Liver (tissue), 9 donors: ENCODE data around the gene KIAA1217. TPM values are rescaled to one million over a fixed set of nuclear protein-coding genes. Genes with fewer than 3 reads are reported as not detected.

ENCODE experiments used
- DNase-seq: peaks from one replicate; pipeline ENCODE4 v3.0.0-alpha.2; 2017; ENCODE audit warnings: low spot score
- H3K27ac ChIP-seq, 2 donors: one replicate each; pipeline ENCODE4 v1.7.0; 2013; ENCODE audit warnings: inconsistent platforms in 2 of 2, low read length in 2 of 2, control low read depth in 1 of 2, low read depth in 1 of 2, mild to moderate bottlenecking in 1 of 2
- H3K27me3 ChIP-seq, 4 donors: one replicate each; pipeline versions ENCODE4 v1.6.1 to v1.7.0; 2013; ENCODE audit warnings: low read length in 3 of 4, inconsistent platforms in 1 of 4, mild to moderate bottlenecking in 1 of 4, moderate library complexity in 1 of 4; ENCODE audit not compliant: control insufficient read depth in 4 of 4, insufficient read depth in 4 of 4
- H3K36me3 ChIP-seq, 4 donors: one replicate each; pipeline versions ENCODE4 v1.6.1 to v1.7.0; 2013; ENCODE audit warnings: low read length in 3 of 4, mild to moderate bottlenecking in 3 of 4, low read depth in 1 of 4, moderate library complexity in 1 of 4; ENCODE audit not compliant: control insufficient read depth in 4 of 4, insufficient read depth in 3 of 4
- H3K4me1 ChIP-seq, 4 donors: one replicate each; pipeline versions ENCODE4 v1.6.1 to v1.7.0; 2013; ENCODE audit warnings: low read length in 3 of 4, mild to moderate bottlenecking in 3 of 4, moderate library complexity in 1 of 4; ENCODE audit not compliant: control insufficient read depth in 4 of 4, insufficient read depth in 4 of 4
- H3K4me3 ChIP-seq, 3 donors: one replicate each; pipeline versions ENCODE4 v1.6.1 to v1.7.0; 2013; ENCODE audit warnings: low read length in 3 of 3, control low read depth in 1 of 3, low read depth in 1 of 3, mild to moderate bottlenecking in 1 of 3
- H3K9ac ChIP-seq, 2 donors: one replicate each; pipeline ENCODE4 v1.7.0; 2013; ENCODE audit warnings: low read length in 2 of 2, mild to moderate bottlenecking in 2 of 2, moderate library complexity in 2 of 2, control low read depth in 1 of 2, low read depth in 1 of 2
- H3K9me3 ChIP-seq, 4 donors: one replicate each; pipeline versions ENCODE4 v1.6.1 to v1.7.0; 2013; ENCODE audit warnings: low read length in 3 of 4; ENCODE audit not compliant: control insufficient read depth in 4 of 4
- EGR1 ChIP-seq, 2 donors: IDR thresholded peaks; 2 replicates each; pipeline ENCODE4 v1.6.1; 2016 to 2018; ENCODE audit warnings: antibody characterized with exemption in 2 of 2, low read depth in 2 of 2
- FOXA1 ChIP-seq: IDR thresholded peaks from 2 replicates; pipeline ENCODE4 v1.6.1; 2016; ENCODE audit warnings: antibody characterized with exemption
- GABPA ChIP-seq, 2 donors: IDR thresholded peaks in 1 of 2; conservative IDR thresholded peaks in 1 of 2; 2 replicates each; pipeline ENCODE4 v1.6.1; 2016; ENCODE audit warnings: antibody characterized with exemption in 2 of 2, mild to moderate bottlenecking in 1 of 2, moderate library complexity in 1 of 2
- HNF4A ChIP-seq, 2 donors: conservative IDR thresholded peaks; 2 replicates each; pipeline ENCODE4 v1.6.1; 2016; ENCODE audit warnings: antibody characterized with exemption in 2 of 2, mild to moderate bottlenecking in 2 of 2
- HNF4G ChIP-seq: IDR thresholded peaks from 2 replicates; pipeline ENCODE4 v1.6.1; 2016; ENCODE audit warnings: antibody characterized with exemption
- JUND ChIP-seq, 2 donors: IDR thresholded peaks; 2 replicates each; pipeline ENCODE4 v1.6.1; 2016; ENCODE audit warnings: antibody characterized with exemption in 2 of 2
- NR2F2 ChIP-seq: IDR thresholded peaks from 2 replicates; pipeline ENCODE4 v1.6.1; 2016; ENCODE audit warnings: antibody characterized with exemption
- RAD21 ChIP-seq, 2 donors: IDR thresholded peaks; 2 replicates each; pipeline ENCODE4 v1.6.1; 2016; ENCODE audit warnings: antibody characterized with exemption in 2 of 2, mild to moderate bottlenecking in 2 of 2
- REST ChIP-seq: IDR thresholded peaks from 2 replicates; pipeline ENCODE4 v1.6.1; 2016; ENCODE audit warnings: antibody characterized with exemption, mild to moderate bottlenecking
- RXRA ChIP-seq, 2 donors: IDR thresholded peaks; 2 replicates each; pipeline ENCODE4 v1.6.1; 2017 to 2018; ENCODE audit warnings: antibody characterized with exemption in 2 of 2, mild to moderate bottlenecking in 1 of 2
- SP1 ChIP-seq: IDR thresholded peaks from 2 replicates; pipeline ENCODE4 v1.6.1; 2018; ENCODE audit warnings: antibody characterized with exemption, mild to moderate bottlenecking
- TAF1 ChIP-seq: conservative IDR thresholded peaks from 2 replicates; pipeline ENCODE4 v1.6.1; 2016; ENCODE audit warnings: antibody characterized with exemption, mild to moderate bottlenecking
- YY1 ChIP-seq: IDR thresholded peaks from 2 replicates; pipeline ENCODE4 v1.6.1; 2016; ENCODE audit warnings: antibody characterized with exemption, mild to moderate bottlenecking
- ZBTB33 ChIP-seq: IDR thresholded peaks from 2 replicates; pipeline ENCODE4 v1.6.1; 2016; ENCODE audit warnings: antibody characterized with exemption
- WGBS: extraction: QIAGEN DNeasy Blood & Tissue Kit; methylation state at CpG from one replicate; pipeline ENCODE4 v1.1.7; 2013; 5-methylcytosine and 5-hydroxymethylcytosine counted together
- polyA plus RNA-seq, 2 donors: library from polyadenylated mRNA; stranded (reverse) in 1 of 2; unstranded in 1 of 2; fragments of 200-250 nt in 1 of 2; fragments of >200 nt in 1 of 2; fragmentation: Nextera tagmentation in 1 of 2; extraction: Ambion mirVana in 1 of 2; gene quantifications; one replicate each; pipeline versions ENCODE4 v1.2.1 to v1.2.3, GENCODE V29; 2013 to 2015
- total RNA-seq, 2 donors: library from RNA; depleted of rRNA; stranded (reverse); fragments of >200 nt; gene quantifications; one replicate each; pipeline ENCODE4 v1.2.3, GENCODE V29; 2014
- TF ChIP-seq, protein P1 (sequence below): IDR thresholded peaks from 2 replicates; pipeline ENCODE4 v1.6.1; 2016; ENCODE audit warnings: antibody characterized with exemption
- TF ChIP-seq, protein P2 (sequence below): IDR thresholded peaks from 2 replicates; pipeline ENCODE4 v1.6.1; 2016; ENCODE audit warnings: antibody characterized with exemption
- TF ChIP-seq, protein P3 (sequence below): fragments of 150-350 bp; IDR thresholded peaks from 2 replicates; pipeline ENCODE4 v1.5.1; 2017; ENCODE audit warnings: improper control_type of control experiment, low read depth, low read length; ENCODE audit not compliant: missing input control
- donor health status: healthy.
- donor health status: healthy.
- donor health status: healthy.
- donor health status: healthy.
- donor health status: healthy.

Gene KIAA1217
- total and polyA plus RNA-seq, 4 donors, result 4.5 to 12.8 (median 6.8) TPM

DNA sequence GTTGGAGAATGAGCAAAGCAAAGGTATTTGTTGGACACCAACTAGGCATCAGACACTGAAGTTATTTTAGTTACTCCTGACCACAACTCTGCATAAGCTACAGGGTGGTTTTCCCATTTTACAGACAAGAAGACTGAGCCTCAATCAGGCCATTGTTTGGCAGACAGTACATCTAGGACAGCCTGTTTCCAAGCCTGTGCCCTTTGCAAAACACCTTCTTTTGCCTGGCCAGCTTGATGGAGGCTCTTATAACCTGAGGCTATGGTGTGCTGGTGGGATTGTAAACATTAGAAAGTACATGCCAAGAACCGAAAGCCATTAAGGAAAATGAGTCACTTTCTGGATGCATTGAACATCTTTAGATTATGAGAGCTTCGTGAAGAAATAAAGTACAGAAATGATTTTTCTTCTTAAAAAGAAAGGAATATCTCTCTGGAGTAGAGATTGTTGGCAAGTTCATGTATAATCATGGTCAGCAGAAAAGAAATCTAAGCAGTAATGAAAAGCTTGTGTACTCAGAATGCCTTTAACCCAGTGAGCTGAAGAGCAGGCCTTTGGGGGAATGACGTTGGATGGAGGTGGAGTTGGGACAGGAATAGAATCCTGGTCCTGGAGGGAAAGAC lies 140.6 kb downstream of the KIAA1217 start:
- H3K27ac ChIP-seq, result no peak overlapping the region
- H3K4me3 ChIP-seq, result no peak overlapping the region
- TF ChIP-seq ZBTB33 (no peak), HNF4G (no peak), EGR1 (IDR thresholded peaks at IDR 0.05; ENCODE audit: low read depth in 2 of 2) (no peak), JUND (IDR thresholded peaks at IDR 0.05) (no peak), REST (no peak), HNF4A (conservative IDR thresholded peaks at IDR 0.05) (no peak), GABPA (IDR thresholded peaks at IDR 0.05 in 1 of 2, conservative IDR thresholded peaks at IDR 0.05 in 1 of 2) (no peak), YY1 (no peak), RAD21 (IDR thresholded peaks at IDR 0.05) (no peak)
- TF ChIP-seq, protein P1, sequence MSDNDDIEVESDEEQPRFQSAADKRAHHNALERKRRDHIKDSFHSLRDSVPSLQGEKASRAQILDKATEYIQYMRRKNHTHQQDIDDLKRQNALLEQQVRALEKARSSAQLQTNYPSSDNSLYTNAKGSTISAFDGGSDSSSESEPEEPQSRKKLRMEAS, result no peak
- TF ChIP-seq, protein P2, sequence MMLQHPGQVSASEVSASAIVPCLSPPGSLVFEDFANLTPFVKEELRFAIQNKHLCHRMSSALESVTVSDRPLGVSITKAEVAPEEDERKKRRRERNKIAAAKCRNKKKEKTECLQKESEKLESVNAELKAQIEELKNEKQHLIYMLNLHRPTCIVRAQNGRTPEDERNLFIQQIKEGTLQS, result no peak
- no peak overlapping the region for H3K9ac ChIP-seq
- H3K9me3 ChIP-seq, result no peaks in the 10 kb centered on the region
- no peaks in the 10 kb centered on the region for H3K27me3 ChIP-seq
- no peaks in the 10 kb centered on the region for H3K4me1 ChIP-seq
- 73% methylated on average over 3 of the region's 3 CpGs for WGBS
- DNase-seq, result no peak
- H3K36me3 ChIP-seq, result no peaks in the 10 kb centered on the region

DNA sequence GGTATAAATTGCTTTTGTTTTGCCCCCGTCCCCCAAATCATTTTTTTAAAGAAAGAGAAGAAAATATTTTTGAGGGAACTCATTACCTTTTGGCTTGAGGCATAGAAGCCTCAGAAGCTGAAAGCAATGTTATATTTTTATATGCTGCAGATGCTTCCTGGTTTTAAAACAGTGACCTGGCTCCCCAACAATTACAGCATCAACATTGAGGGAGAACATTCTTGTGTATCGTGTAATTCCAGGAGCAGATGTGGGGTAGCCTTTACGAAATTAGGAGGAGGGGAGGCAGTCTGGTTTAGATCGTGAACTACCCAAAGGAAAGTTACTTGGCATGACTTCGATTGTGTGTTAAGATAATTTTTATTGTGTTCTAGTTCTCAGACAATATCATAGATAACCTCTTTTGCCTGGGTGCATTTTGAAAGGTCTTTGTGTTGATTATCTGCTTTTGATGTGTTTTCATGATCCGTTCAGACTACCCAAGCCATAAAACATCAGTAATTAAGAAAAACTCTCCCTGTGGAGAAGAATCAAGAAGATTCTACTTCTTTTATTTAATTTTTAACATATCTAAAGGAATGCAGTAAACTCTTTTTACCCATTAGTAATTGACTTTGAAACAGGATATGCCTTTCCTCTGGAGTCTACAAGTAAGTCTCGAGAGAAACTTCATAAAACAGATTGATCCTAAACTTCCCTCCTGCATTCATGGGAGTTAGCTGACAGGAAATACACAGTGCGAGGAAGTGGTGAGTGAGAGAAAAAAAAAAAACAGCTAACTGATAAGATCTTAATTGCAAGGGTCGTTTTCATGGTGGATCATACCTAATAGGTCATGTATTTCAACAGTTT lies 141.4 kb downstream of the KIAA1217 start:
- H3K9me3 ChIP-seq, result no peaks in the 10 kb centered on the region
- no peak for DNase-seq
- WGBS, result 68% methylated on average over 9 of the region's 9 CpGs
- TF ChIP-seq EGR1 (IDR thresholded peaks at IDR 0.05; ENCODE audit: low read depth in 2 of 2), result no peak
- no peak for TF ChIP-seq REST
- no peak for TF ChIP-seq SP1
- TF ChIP-seq JUND (IDR thresholded peaks at IDR 0.05), result no peak
- TF ChIP-seq, protein P1, result no peak
- TF ChIP-seq RXRA (IDR thresholded peaks at IDR 0.05), result no peak
- TF ChIP-seq, protein P3, sequence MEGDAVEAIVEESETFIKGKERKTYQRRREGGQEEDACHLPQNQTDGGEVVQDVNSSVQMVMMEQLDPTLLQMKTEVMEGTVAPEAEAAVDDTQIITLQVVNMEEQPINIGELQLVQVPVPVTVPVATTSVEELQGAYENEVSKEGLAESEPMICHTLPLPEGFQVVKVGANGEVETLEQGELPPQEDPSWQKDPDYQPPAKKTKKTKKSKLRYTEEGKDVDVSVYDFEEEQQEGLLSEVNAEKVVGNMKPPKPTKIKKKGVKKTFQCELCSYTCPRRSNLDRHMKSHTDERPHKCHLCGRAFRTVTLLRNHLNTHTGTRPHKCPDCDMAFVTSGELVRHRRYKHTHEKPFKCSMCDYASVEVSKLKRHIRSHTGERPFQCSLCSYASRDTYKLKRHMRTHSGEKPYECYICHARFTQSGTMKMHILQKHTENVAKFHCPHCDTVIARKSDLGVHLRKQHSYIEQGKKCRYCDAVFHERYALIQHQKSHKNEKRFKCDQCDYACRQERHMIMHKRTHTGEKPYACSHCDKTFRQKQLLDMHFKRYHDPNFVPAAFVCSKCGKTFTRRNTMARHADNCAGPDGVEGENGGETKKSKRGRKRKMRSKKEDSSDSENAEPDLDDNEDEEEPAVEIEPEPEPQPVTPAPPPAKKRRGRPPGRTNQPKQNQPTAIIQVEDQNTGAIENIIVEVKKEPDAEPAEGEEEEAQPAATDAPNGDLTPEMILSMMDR, result no peak
- no peak for TF ChIP-seq HNF4G
- no peak for TF ChIP-seq NR2F2
- no peak for TF ChIP-seq TAF1
- TF ChIP-seq HNF4A (conservative IDR thresholded peaks at IDR 0.05), result no peak
- TF ChIP-seq RAD21 (IDR thresholded peaks at IDR 0.05), result no peak
- no peak for TF ChIP-seq YY1
- no peak for TF ChIP-seq FOXA1
- TF ChIP-seq, protein P2, result no peak

More for the DNA sequence above, 141.4 kb downstream of the KIAA1217 start:
- no peak overlapping the region for H3K27ac ChIP-seq
- no peak overlapping the region for H3K9ac ChIP-seq
- no peaks in the 10 kb centered on the region for H3K27me3 ChIP-seq
- H3K4me1 ChIP-seq, result no peaks in the 10 kb centered on the region
- H3K36me3 ChIP-seq, result no peaks in the 10 kb centered on the region
- H3K4me3 ChIP-seq, result no peak overlapping the region
